ENCODE data around the gene TMEM82.
A peak's percentile ranks its signal among the peaks of the same experiment; 100 is the strongest.

The TMEM82 gene

DNA sequence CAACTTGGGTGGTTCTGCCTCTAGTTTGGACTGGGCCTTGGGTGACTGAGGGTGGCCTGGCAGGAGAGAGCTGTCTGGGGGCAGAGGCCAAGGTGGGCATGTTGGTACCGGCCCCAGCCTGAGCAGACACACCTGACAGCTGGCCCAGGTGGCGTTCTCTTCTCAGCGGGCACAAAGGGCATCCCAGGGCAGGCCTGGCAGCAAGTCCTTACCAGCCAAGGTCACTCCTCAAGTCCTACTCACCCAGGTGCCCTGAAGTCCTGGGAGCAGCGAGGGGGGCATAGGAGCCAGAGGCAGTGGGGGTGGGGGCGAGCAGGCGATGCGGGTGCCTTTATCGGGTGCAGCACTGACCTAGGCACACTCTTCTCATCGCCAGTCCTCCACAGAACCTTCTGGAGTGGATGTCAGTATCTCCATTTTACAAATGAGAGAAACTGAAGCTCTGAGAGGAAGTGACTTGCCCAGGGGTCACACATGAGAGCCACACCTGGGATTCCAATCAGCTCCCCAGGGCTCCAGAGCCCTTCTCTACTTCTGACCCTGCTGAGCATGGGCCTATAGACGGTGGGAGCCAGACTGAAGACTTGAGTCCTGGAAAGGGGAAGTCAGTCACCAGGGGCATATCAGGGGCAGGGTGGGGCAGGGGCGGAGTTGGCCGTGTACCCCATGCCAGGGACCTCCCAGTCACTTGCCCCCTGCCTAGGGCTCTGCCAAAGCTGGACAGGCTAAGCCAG is 6.8 kb upstream of the TMEM82 start:
- no peak for DNase-seq (ENCODE audit: low read depth, low spot score)

- no peak for DNase-seq (ENCODE audit: low read depth, low spot score)
These were observed 6.0 kb upstream of the TMEM82 start, which contains the start of gene SLC25A34 for GRCh38 chr1:15736038-15736891. Gene SLC25A34, plus strand, starts transcription at chr1:15736258. Its CDS starts 228 bp downstream, at chr1:15736486.

GRCh38 chr1:15736892-15737261 is 5.4 kb upstream of the TMEM82 start:
- no peak for DNase-seq (ENCODE audit: low read depth, low spot score)

DNA sequence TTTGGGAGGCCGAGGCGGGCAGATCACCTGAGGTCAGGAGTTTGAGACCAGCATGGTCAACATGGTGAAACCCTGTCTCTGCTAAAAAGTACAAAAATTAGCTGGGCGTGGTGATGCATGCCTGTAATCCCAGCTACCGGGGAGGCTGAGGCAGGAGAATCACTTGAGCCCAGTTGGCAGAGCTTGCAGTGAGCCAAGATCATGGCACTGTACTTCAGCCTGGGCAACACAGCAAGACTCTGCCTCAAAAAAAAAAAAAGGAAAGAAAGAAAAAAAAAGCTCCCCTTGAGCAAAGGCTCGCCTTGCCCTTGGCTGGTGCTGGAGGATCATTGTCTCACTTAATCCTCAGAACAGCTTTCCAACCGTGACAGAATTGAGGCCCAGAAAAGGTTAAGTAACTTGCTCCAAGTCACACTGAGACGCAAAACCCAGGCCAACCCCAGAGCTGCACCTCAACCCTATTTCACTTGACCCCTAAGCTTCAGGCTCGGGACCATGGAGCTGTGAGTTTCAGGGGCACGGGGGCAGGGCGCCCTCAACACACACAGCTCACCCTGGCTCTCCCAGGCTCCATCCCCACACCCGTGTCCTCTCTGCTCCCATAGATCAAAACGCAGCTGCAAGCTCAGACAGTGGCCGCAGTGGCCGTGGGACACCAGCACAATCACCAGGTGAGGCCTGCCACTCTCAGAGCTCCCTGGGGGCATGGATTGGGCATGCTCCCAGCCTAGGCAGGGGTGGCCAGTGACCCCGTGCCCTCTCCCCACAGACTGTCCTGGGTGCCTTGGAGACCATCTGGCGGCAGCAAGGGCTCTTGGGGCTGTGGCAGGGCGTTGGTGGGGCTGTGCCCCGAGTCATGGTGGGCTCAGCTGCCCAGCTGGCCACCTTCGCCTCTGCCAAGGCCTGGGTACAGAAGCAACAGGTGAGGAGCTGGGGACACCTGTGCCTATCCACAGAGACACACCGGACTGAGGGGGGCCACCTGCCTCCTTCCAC is 4.7 kb upstream of the TMEM82 start:
- no peak for DNase-seq (ENCODE audit: low read depth, low spot score)

DNA sequence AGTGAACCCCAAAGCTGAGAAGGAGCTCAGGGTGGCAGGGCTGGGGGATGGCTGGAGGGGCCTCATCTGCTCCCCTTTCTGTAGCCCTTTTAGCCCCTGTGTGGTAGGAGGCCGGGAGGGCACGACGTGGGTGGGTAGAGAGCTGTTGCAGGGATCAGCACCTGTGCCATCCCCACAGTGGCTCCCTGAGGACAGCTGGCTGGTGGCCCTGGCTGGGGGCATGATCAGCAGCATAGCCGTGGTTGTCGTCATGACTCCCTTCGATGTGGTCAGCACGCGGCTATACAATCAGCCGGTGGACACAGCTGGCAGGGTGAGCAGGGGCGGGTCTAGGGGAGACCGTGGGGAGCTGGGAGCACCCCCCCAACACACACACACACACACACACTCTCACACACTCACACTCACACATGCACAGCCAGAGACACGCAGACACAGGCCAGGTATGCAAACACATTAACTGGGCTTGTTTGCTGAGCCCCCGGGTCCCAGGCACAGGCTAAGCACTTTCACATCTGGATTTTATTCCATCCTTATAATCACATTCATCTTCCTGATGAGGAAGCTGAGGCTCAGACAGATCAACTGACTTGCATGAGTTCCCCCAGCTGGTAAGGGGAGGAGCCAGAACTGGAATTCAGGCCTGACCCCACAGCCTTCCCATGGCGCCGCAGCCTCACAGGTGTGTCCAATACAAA is 3.7 kb upstream of the TMEM82 start:
- DNase-seq (ENCODE audit: low read depth, low spot score): no peak

DNA sequence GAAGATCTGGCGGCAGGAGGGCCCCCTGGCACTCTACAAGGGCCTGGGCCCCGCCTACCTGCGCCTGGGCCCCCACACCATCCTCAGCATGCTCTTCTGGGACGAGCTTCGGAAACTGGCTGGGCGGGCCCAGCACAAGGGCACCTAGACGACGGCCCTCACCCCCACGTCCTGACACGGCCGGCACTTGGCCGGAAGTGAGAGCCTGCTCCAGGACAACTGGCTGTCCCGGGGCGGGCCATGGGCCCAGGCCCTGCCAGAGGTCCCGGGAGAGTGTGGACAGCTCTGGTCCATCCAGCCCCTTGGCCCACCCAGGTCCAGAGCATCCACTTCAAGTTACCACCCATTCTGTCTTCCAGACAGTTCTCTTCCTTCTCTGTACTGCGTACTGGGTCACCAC is 3.0 kb upstream of the TMEM82 start:
- DNase-seq (ENCODE audit: low read depth, low spot score): no peak

DNA sequence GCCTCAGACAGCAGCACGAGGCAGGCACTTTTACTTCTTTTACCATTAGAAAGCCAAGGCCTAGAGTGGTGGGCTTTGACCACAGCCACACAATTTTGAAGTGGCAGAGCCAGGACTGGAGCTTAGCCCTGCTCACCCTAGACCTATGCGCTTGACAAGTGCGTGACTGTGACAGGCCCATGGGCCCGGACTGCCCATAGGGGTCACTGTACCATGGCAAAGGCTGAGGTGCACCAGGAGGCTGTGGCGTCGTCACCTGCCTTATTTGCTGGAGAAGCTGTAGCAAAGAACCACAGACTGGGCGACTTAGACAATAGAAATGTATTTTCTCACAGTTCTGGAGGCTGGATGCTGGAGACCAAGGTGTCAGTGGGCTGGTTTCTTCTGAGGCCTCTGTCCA is 2.6 kb upstream of the TMEM82 start:
- no peak for DNase-seq (ENCODE audit: low read depth, low spot score)

DNA sequence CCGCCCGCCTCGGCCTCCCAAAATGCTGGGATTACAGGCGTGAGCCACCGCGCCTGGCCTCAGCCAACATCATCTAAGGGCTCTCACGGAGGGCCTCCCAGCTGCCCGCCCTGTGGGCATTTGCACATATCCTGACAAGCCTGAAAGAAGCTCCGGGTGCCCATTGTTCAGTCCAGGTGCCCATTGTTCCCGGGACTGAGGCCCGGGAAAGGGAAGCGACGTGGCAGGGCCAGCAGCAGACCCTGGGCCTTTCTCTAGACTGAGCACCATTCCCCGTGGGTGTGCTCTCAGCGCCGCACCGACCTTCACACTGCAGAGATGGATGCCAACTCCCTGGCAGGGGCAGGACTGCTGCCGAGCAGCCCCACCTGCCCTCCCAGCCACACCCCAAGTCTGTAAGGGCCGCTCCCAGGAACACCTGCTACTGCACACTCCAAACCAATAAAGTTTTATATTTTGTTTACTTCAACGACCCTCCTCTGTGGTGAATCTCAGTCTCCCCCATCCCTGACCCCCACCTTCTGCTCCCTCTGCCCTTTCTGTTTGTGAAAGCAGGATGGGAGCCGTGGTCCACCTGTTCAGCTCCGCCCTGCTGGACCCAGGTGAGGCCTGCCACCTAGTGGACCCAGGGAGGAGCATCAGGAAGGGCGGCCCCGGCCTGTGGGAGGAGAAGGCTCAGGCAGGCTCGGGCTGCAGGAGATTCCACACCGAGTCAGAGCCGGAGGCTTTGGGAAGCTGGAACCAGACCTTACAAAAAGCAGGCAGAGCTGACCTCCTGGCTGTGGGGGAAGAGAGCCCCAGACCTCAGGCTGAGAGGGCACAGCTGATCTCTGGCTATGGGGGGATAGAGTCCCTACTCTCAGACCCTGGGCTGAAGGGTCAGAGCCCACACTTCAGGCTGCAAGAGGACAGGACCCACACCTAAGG is 1.1 kb upstream of the TMEM82 start:
- peak; percentile 94 for DNase-seq (ENCODE audit: low read depth, low spot score)

GRCh38 chr1:15744122-15744679 is 1.9 kb downstream of the TMEM82 start:
- DNase-seq (ENCODE audit: low read depth, low spot score): no peak

GRCh38 chr1:15747378-15747777 is 5.1 kb downstream of the TMEM82 start:
- DNase-seq (ENCODE audit: low read depth, low spot score): no peak

- DNase-seq (ENCODE audit: low read depth, low spot score): no peak
These were observed 6.0 kb downstream of the TMEM82 start for GRCh38 chr1:15748264-15748663.

DNA sequence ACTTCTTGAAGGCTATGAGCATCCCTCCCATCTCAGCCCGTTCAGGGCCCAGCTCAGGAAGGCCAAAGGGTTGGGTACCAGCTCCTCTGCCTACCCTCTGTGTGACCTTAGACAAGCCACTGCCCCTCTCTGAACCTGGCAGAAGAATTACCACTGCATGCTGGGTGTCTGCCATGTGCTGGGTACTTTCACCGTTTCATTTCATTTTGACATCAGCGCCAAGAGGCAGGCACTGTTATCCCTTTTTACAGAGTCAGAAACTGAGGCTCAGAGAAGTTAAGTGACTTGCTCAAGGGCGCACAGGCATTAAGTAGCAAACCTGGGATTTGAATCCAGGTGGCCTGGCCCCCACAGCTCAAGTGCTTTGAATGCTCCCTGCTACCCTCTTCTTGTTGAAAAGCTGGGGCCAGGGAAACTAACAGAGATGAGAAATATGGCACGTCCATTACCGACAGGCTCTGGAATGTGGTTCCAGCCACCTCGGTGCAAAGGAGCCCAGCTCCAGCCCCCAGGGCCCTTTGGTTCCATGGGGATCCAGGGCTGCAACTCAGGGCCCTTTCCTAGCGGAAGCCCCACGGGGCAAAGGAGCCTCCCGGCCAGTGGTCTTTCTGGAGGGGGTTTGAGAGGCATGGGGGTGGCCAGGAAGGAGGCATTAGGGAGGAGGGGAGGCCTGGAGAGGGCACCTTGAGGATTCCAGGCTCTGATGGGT is 6.5 kb downstream of the TMEM82 start:
- peak; percentile 64 for DNase-seq (ENCODE audit: low read depth, low spot score)

- peak; percentile 68 for DNase-seq (ENCODE audit: low read depth, low spot score)
These were observed 7.3 kb downstream of the TMEM82 start for GRCh38 chr1:15749399-15750291.

DNA sequence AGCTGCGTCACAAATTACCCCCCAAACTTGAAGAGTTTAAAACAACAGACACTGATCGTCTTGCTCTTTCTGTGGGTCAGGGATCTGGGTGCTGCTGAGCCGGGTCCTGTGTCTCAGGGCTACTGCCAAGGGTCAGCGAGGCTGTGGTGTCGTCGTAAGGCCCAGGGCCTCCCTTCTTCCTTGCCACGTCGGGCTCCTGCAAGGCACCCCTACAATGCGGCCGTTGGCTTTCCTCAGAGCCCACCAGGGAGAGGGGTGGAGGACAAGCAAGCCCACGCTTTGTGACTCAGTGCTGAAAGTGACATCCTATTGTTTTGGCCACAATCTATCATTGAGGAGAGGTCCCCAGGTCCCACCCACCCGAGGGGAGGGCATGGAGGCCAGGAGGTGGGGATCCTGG is 8.6 kb downstream of the TMEM82 start:
- no peak for DNase-seq (ENCODE audit: low read depth, low spot score)

DNA sequence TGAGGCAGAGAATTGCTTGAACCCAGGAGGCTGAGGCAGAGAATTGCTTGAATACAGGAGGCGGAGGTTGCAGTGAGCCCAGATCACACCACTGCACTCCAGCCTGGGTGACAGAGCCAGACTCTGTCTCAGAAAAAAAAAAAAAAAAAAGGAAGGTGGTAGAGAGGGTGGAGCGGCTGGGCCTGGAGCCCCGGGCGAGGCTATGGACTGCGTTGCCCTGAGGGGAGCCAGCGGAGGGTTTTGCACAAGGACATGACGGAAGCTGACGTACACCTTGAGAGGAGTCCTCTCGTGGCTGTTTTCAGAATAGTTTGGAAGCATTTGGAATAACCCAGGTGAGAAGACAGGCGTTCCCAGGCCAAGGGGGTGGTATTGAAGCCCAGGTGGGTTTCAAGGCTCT is 9.4 kb downstream of the TMEM82 start:
- DNase-seq (ENCODE audit: low read depth, low spot score): peak; percentile 69

GRCh38 chr1:15753776-15754175 is 11.5 kb downstream of the TMEM82 start:
- DNase-seq (ENCODE audit: low read depth, low spot score): no peak

GRCh38 chr1:15755021-15755645 is 12.8 kb downstream of the TMEM82 start:
- no peak for DNase-seq (ENCODE audit: low read depth, low spot score)

DNA sequence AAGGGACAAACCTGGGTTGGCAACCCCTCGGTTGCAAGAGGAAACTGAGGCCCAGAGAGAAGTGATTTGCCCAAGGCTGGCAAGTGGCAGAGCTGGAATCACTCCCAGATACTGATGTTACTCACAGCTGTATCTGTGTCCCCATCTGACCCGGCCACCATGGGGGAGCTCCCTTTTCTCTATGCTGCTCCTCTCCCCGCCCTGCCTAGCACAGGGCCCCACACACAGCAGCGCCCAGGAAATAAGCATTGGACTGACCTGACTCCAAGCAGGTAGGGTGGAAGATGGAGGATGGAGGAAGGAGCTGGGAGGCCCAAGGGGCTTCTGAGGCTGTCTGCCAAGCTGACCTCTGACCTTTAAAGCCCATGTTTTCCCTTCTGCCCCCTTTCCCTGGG is 13.3 kb downstream of the TMEM82 start:
- DNase-seq (ENCODE audit: low read depth, low spot score): no peak

Measured in ELF-1 (cell line).